Fibroblast of villous mesenchyme (primary cell): Measurements from ENCODE around the gene ALDH1L2. TPM values are rescaled to one million over a fixed set of nuclear protein-coding genes. Genes with fewer than 3 reads are reported as not detected.

Source experiments
- DNase-seq: peaks from one replicate; pipeline ENCODE4 v3.0.0-alpha.2; 2010; ENCODE audit warnings: low read depth
- H3K4me3 ChIP-seq: 2 replicates; pipeline ENCODE4 v1.5.1; 2011; ENCODE audit warnings: low read depth, mild to moderate bottlenecking, low read length
- total RNA-seq: library from RNA; depleted of rRNA; stranded (reverse); fragments of >200 nt; gene quantifications from 2 replicates; pipeline ENCODE4 v1.2.3, GENCODE V29; 2012
- TF ChIP-seq, protein P1 (sequence below): IDR thresholded peaks from 2 replicates; pipeline ENCODE4 v1.5.1; 2012; ENCODE audit warnings: low read depth, mild to moderate bottlenecking, low read length; ENCODE audit not compliant: insufficient read depth

ALDH1L2 gene
- total RNA-seq, result 23.3 and 42.5 TPM in 2 replicates

GRCh38 chr12:105084251-105085250 is at the start of gene ALDH1L2:
Gene ALDH1L2 (minus strand): TSS chr12:105084458. CDS start chr12:105084436, 22 bp downstream.
- H3K4me3 ChIP-seq, result peak within 1 kb of the TSS; percentile 71
- TF ChIP-seq, protein P1, sequence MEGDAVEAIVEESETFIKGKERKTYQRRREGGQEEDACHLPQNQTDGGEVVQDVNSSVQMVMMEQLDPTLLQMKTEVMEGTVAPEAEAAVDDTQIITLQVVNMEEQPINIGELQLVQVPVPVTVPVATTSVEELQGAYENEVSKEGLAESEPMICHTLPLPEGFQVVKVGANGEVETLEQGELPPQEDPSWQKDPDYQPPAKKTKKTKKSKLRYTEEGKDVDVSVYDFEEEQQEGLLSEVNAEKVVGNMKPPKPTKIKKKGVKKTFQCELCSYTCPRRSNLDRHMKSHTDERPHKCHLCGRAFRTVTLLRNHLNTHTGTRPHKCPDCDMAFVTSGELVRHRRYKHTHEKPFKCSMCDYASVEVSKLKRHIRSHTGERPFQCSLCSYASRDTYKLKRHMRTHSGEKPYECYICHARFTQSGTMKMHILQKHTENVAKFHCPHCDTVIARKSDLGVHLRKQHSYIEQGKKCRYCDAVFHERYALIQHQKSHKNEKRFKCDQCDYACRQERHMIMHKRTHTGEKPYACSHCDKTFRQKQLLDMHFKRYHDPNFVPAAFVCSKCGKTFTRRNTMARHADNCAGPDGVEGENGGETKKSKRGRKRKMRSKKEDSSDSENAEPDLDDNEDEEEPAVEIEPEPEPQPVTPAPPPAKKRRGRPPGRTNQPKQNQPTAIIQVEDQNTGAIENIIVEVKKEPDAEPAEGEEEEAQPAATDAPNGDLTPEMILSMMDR, result no peak
- DNase-seq, result peak; percentile 94

DNA sequence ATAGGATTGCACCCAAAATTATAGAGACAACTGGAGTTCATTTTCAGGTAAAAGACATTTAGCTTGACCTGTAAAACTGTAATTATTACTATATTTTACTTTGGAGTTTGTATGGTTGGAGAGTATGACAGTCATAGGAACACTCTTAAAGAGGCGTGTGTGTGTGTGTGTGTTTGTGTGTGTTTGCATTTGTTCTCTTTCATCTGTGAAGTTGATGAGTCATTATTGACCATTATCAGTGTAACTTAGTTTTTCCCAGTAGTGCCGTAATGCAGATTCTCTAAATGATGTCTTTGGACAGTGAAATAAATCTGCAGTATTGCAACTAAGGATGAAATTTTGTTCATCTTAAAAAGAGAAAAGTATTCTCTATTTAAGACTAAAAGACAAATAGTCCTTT is 36.3 kb upstream of the ALDH1L2 start:
- TF ChIP-seq, protein P1, result no peak
- DNase-seq, result peak; percentile 21
- no peak overlapping the region for H3K4me3 ChIP-seq

- TF ChIP-seq, protein P1, result no peak
- no peak overlapping the region for H3K4me3 ChIP-seq
These were observed 32.7 kb upstream of the ALDH1L2 start for GRCh38 chr12:105116969-105117368.

GRCh38 chr12:105113094-105113493 is 28.8 kb upstream of the ALDH1L2 start:
- TF ChIP-seq, protein P1, result no peak
- DNase-seq, result peak; percentile 73
- no peak overlapping the region for H3K4me3 ChIP-seq

More at GRCh38 chr12:105116969-105117368, 32.7 kb upstream of the ALDH1L2 start:
- DNase-seq, result no peak

GRCh38 chr12:105110851-105111250 is 26.6 kb upstream of the ALDH1L2 start:
- TF ChIP-seq, protein P1, result no peak
- DNase-seq, result no peak
- H3K4me3 ChIP-seq, result no peak overlapping the region

GRCh38 chr12:105109465-105110212 is 25.4 kb upstream of the ALDH1L2 start:
- TF ChIP-seq, protein P1, result no peak
- DNase-seq, result peak; percentile 50
- peak overlapping the region; percentile 89 for H3K4me3 ChIP-seq
